ENCODE measurements around the gene ABCB8. TPM values are rescaled to one million over a fixed set of nuclear protein-coding genes. Genes with fewer than 3 reads are reported as not detected.
A peak's percentile ranks its signal among the peaks of the same experiment; 100 is the strongest.

ABCB8 gene
- total RNA-seq, 1 donor from 2014 or later: 40.6 TPM

- H3K27me3 ChIP-seq: peaks cover 33% of the 10 kb centered on the region
- H3K27ac ChIP-seq: no peak overlapping the region
These were observed 11.7 kb upstream of the ABCB8 start for GRCh38 chr7:151016505-151016904.

GRCh38 chr7:151016942-151017341, 11.3 kb upstream of the ABCB8 start:
- Histone ChIP-seq H3K4me3 (no peak overlapping the region), H3K4me1 (peaks cover 17% of the 10 kb centered on the region), H3K9me3 (no peaks in the 10 kb centered on the region), H3K27me3 (peaks cover 33% of the 10 kb centered on the region), H3K36me3 (no peaks in the 10 kb centered on the region), H3K27ac (no peak overlapping the region)
- ATAC-seq (no peak), DNase-seq (no peak)
- TF ChIP-seq CTCF (IDR thresholded peaks at IDR 0.05): no peak
- intact Hi-C loops (cut with DNase I): no loop called here

More at GRCh38 chr7:151016505-151016904, 11.7 kb upstream of the ABCB8 start:
- no peaks in the 10 kb centered on the region for H3K9me3 ChIP-seq
- ATAC-seq: no peak
- no peak for DNase-seq
- H3K4me1 ChIP-seq: peaks cover 17% of the 10 kb centered on the region
- no peak for TF ChIP-seq CTCF (IDR thresholded peaks at IDR 0.05)
- H3K4me3 ChIP-seq: no peak overlapping the region
- H3K36me3 ChIP-seq: no peaks in the 10 kb centered on the region
- intact Hi-C loops (cut with DNase I): no loop called here

GRCh38 chr7:151017370-151017952, 10.8 kb upstream of the ABCB8 start:
- no peak for TF ChIP-seq CTCF (IDR thresholded peaks at IDR 0.05)
- DNase-seq (no peak), ATAC-seq (no peak)
- H3K27me3 ChIP-seq: peaks cover 33% of the 10 kb centered on the region
- intact Hi-C loops (cut with DNase I): no loop called here
- peaks cover 17% of the 10 kb centered on the region for H3K4me1 ChIP-seq
- H3K9me3 ChIP-seq: no peaks in the 10 kb centered on the region
- H3K36me3 ChIP-seq: no peaks in the 10 kb centered on the region
- no peak overlapping the region for H3K27ac ChIP-seq
- no peak overlapping the region for H3K4me3 ChIP-seq

GRCh38 chr7:151017953-151018420, 10.3 kb upstream of the ABCB8 start:
- Histone ChIP-seq H3K27ac (no peak overlapping the region), H3K4me1 (peaks cover 17% of the 10 kb centered on the region), H3K4me3 (peak overlapping the region; percentile 21), H3K36me3 (no peaks in the 10 kb centered on the region), H3K27me3 (peaks cover 33% of the 10 kb centered on the region), H3K9me3 (no peaks in the 10 kb centered on the region)
- TF ChIP-seq CTCF (IDR thresholded peaks at IDR 0.05): peak; percentile 91
- ATAC-seq: peak; percentile 78
- peak; percentile 87 for DNase-seq
- intact Hi-C loops (cut with DNase I): no loop called here

- intact Hi-C loops (cut with DNase I): no loop called here
- Histone ChIP-seq H3K4me3 (peak overlapping the region; percentile 26), H3K36me3 (no peaks in the 10 kb centered on the region), H3K4me1 (peaks cover 17% of the 10 kb centered on the region), H3K9me3 (no peaks in the 10 kb centered on the region), H3K27me3 (peaks cover 30% of the 10 kb centered on the region), H3K27ac (no peak overlapping the region)
- peak; percentile 34 for ATAC-seq
- DNase-seq: no peak
- no peak for TF ChIP-seq CTCF (IDR thresholded peaks at IDR 0.05)
These were observed 9.7 kb upstream of the ABCB8 start for GRCh38 chr7:151018421-151019129.
